Esophagus muscularis mucosa (tissue), 4 donors: ENCODE results near the gene CLEC4F. TPM values are rescaled to one million over a fixed set of nuclear protein-coding genes. Genes with fewer than 3 reads are reported as not detected.

Experiments used
- DNase-seq: peaks from one replicate; pipeline ENCODE4 v3.0.0-alpha.2; 2017; ENCODE audit errors: extremely low spot score
- H3K27ac ChIP-seq, 4 donors: fragments of 200-600 bp; sonication (generic); replicated peaks in 1 of 4; 1 replicate in 3 of 4; 2 replicates in 1 of 4; pipeline ENCODE4 v1.5.1; 2016 to 2019; ENCODE audit warnings: mild to moderate bottlenecking in 1 of 4
- H3K27me3 ChIP-seq, 4 donors: fragments of 200-600 bp; sonication (generic); one replicate each; pipeline versions ENCODE4 v1.5.1 to v1.6.0; 2016 to 2019
- H3K36me3 ChIP-seq, 4 donors: fragments of 200-600 bp; sonication (generic); one replicate each; pipeline ENCODE4 v1.5.1; 2016 to 2019
- H3K4me1 ChIP-seq, 4 donors: fragments of 200-600 bp; sonication (generic); one replicate each; pipeline ENCODE4 v1.5.1; 2016 to 2019
- H3K4me3 ChIP-seq, 4 donors: fragments of 200-600 bp; sonication (generic); 1 replicate in 2 of 4; 2 replicates in 2 of 4; pipeline ENCODE4 v1.5.1; 2016 to 2019; ENCODE audit warnings: mild to moderate bottlenecking in 4 of 4, moderate library complexity in 1 of 4
- H3K9me3 ChIP-seq, 4 donors: fragments of 200-600 bp; sonication (generic); 1 replicate in 3 of 4; 2 replicates in 1 of 4; pipeline ENCODE4 v1.5.1; 2016 to 2019
- EP300 ChIP-seq: sonication (generic); formaldehyde crosslinking; IDR thresholded peaks from one replicate; pipeline ENCODE4 v1.6.1; 2017; ENCODE audit warnings: antibody characterized with exemption
- POLR2A ChIP-seq: fragments of 450-650 bp; IDR thresholded peaks from one replicate; pipeline ENCODE4 v1.6.1; 2017; ENCODE audit warnings: antibody characterized with exemption, moderate library complexity, mild to moderate bottlenecking, low read depth
- POLR2AphosphoS5 ChIP-seq, 2 donors: sonication (generic); formaldehyde crosslinking; IDR thresholded peaks; one replicate each; pipeline ENCODE4 v1.6.1; 2017; ENCODE audit warnings: antibody characterized with exemption in 2 of 2
- WGBS: methylation state at CpG from one replicate; pipeline ENCODE4 v1.1.5; 2018; 5-methylcytosine and 5-hydroxymethylcytosine counted together
- intact Hi-C: fragments of 100-400 bp; cut with DNase I; formaldehyde crosslinking; loops from one replicate; pipeline ENCODE4 v1.15.1; 2023
- total RNA-seq, 4 donors: library from RNA; depleted of rRNA; stranded (reverse); fragments of >200 nt; gene quantifications; one replicate each; pipeline versions ENCODE4 v1.1.0 to v1.2.1, GENCODE V29; 2016
- TF ChIP-seq, protein P1 (sequence below), 3 experiments: fragments of 200-600 bp in 2 of 3; fragments of 450-650 bp in 1 of 3; sonication (generic) in 2 of 3; IDR thresholded peaks; one replicate each; pipeline ENCODE4 v1.5.1; 2017 to 2019; ENCODE audit warnings: antibody characterized with exemption in 3 of 3, mild to moderate bottlenecking in 2 of 3, moderate library complexity in 1 of 3

Gene CLEC4F
- total RNA-seq, 4 donors from 2014 or later = 0.13 to 0.63 (median 0.42) TPM; not detected in 1

DNA sequence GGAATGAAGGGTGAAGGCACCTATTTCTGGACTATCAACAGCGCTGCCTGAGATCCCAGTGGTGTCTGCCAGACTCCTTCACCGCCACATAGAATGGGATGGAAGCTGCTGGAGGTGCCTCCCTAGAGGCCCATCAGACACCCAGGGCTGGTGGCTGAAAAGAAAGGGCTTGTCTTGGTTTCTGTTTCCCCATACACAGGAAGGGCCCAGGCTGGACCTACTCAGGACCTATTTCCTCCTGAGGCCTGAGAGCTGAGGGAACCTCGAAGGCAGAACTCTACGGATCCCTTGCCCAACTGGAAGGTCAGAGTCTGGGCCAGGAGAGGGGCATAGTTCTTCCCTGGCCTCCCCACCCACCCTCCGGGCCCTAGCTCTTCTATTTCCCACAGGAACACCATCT, 2.9 kb upstream of the CLEC4F start:
- intact Hi-C loops = no loop called here
- no peak for DNase-seq
- Histone ChIP-seq H3K4me1 (no peaks in the 10 kb centered on the region), H3K4me3 (no peak overlapping the region), H3K27ac (no peak overlapping the region), H3K9me3 (no peaks in the 10 kb centered on the region), H3K27me3 (peaks cover 0 to 7% (median 0%) of the 10 kb centered on the region in 4 donors), H3K36me3 (no peaks in the 10 kb centered on the region)
- 72% methylated on average over 4 of the region's 5 CpGs for WGBS
- TF ChIP-seq, protein P1, sequence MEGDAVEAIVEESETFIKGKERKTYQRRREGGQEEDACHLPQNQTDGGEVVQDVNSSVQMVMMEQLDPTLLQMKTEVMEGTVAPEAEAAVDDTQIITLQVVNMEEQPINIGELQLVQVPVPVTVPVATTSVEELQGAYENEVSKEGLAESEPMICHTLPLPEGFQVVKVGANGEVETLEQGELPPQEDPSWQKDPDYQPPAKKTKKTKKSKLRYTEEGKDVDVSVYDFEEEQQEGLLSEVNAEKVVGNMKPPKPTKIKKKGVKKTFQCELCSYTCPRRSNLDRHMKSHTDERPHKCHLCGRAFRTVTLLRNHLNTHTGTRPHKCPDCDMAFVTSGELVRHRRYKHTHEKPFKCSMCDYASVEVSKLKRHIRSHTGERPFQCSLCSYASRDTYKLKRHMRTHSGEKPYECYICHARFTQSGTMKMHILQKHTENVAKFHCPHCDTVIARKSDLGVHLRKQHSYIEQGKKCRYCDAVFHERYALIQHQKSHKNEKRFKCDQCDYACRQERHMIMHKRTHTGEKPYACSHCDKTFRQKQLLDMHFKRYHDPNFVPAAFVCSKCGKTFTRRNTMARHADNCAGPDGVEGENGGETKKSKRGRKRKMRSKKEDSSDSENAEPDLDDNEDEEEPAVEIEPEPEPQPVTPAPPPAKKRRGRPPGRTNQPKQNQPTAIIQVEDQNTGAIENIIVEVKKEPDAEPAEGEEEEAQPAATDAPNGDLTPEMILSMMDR (IDR thresholded peaks at IDR 0.05) = no peak
- TF ChIP-seq EP300 = no peak
- TF ChIP-seq POLR2AphosphoS5 (IDR thresholded peaks at IDR 0.05) = no peak
- TF ChIP-seq POLR2A = no peak

- peaks cover 0 to 7% (median 0%) of the 10 kb centered on the region in 4 donors for H3K27me3 ChIP-seq
- H3K9me3 ChIP-seq = no peaks in the 10 kb centered on the region
- no peak for DNase-seq
- no peak overlapping the region for H3K27ac ChIP-seq
- H3K36me3 ChIP-seq = no peaks in the 10 kb centered on the region
- WGBS = 84% methylated on average over 3 of the region's 8 CpGs
- intact Hi-C loops = no loop called here
- H3K4me3 ChIP-seq = no peak overlapping the region
- no peaks in the 10 kb centered on the region for H3K4me1 ChIP-seq
- no peak for TF ChIP-seq POLR2A
- no peak for TF ChIP-seq EP300
- TF ChIP-seq, protein P1 (IDR thresholded peaks at IDR 0.05) = no peak
- no peak for TF ChIP-seq POLR2AphosphoS5 (IDR thresholded peaks at IDR 0.05)
These were observed 2.4 kb upstream of the CLEC4F start for GRCh38 chr2:70822843-70823242.

GRCh38 chr2:70817284-70817954, 3.0 kb downstream of the CLEC4F start:
- intact Hi-C loops = no loop called here
- DNase-seq = no peak
- TF ChIP-seq POLR2A (no peak), EP300 (no peak), POLR2AphosphoS5 (IDR thresholded peaks at IDR 0.05) (no peak)
- TF ChIP-seq, protein P1 (IDR thresholded peaks at IDR 0.05) = no peak

GRCh38 chr2:70816726-70817125, 3.7 kb downstream of the CLEC4F start:
- Histone ChIP-seq H3K27ac (no peak overlapping the region), H3K9me3 (no peaks in the 10 kb centered on the region), H3K27me3 (peaks cover 0 to 26% (median 0%) of the 10 kb centered on the region in 4 donors), H3K36me3 (no peaks in the 10 kb centered on the region), H3K4me1 (no peaks in the 10 kb centered on the region), H3K4me3 (no peak overlapping the region)
- DNase-seq = no peak
- no peak for TF ChIP-seq POLR2A
- TF ChIP-seq, protein P1 (IDR thresholded peaks at IDR 0.05) = no peak
- no peak for TF ChIP-seq POLR2AphosphoS5 (IDR thresholded peaks at IDR 0.05)
- TF ChIP-seq EP300 = no peak
- intact Hi-C loops = no loop called here
- WGBS = 77% methylated on average over 5 of the region's 5 CpGs

More at GRCh38 chr2:70817284-70817954, 3.0 kb downstream of the CLEC4F start:
- WGBS = 90% methylated on average over 3 of the region's 3 CpGs
- no peak overlapping the region for H3K27ac ChIP-seq
- H3K9me3 ChIP-seq = no peaks in the 10 kb centered on the region
- H3K27me3 ChIP-seq = peaks cover 0 to 26% (median 0%) of the 10 kb centered on the region in 4 donors
- no peak overlapping the region for H3K4me3 ChIP-seq
- no peaks in the 10 kb centered on the region for H3K36me3 ChIP-seq
- H3K4me1 ChIP-seq = no peaks in the 10 kb centered on the region
